Activated CD8-positive, alpha-beta memory T cell treated with anti-CD3 and anti-CD28 coated beads for 1 hour (primary cell): ENCODE data around the gene MAN1A2.
A peak's percentile ranks its signal among the peaks of the same experiment; 100 is the strongest.

Experiments used
- DNase-seq, 2 donors: peaks; one replicate each; pipeline ENCODE4 v3.0.0-alpha.2; 2020; ENCODE audit warnings: low read depth in 1 of 2; ENCODE audit errors: extremely low read depth in 1 of 2

The MAN1A2 gene

DNA sequence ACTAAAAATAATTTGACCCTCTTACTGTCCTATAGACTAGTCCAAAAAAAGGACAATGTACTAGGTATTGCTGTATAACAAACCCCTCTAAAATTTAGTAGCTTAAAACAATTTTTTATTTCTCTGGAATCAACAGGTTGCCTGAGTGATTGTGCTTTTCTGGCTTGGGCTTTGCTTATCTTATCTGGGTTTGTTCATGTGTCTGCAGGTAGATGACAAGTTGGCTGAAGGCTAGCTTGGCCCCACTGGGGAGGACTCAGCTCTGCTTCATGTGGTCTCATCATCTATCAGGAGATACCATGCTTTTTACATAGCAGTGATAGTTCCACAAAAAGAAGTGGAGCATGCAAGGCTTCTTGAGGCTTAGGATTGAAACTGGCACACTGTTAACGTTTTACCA lies 114.2 kb downstream of the MAN1A2 start:
- no peak for DNase-seq

- no peak for DNase-seq
These were observed 126.7 kb downstream of the MAN1A2 start for GRCh38 chr1:117493906-117494305.

DNA sequence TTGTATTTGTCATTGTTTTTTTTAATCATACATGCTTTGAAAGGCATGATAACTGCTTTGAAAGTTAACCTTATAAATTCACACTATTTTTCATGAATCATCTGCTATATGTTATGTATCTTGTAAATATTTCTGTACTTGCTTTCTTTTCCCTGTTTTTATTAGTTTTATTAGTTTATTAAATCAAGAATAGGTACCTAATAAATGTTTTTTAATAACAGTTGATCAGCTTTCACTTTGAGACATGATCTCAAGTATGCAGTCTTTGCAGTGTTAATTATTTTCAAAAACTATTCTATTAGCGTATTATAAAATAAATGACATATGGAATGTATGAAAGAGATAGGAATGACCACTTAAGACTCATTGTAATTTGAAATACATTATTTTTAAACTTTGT lies 127.8 kb downstream of the MAN1A2 start:
- no peak for DNase-seq

GRCh38 chr1:117499071-117499470 lies 131.8 kb downstream of the MAN1A2 start:
- no peak for DNase-seq

GRCh38 chr1:117500584-117500983 lies 133.3 kb downstream of the MAN1A2 start:
- DNase-seq, result no peak

- DNase-seq, result no peak
These were observed 134.0 kb downstream of the MAN1A2 start for GRCh38 chr1:117501281-117501680.

DNA sequence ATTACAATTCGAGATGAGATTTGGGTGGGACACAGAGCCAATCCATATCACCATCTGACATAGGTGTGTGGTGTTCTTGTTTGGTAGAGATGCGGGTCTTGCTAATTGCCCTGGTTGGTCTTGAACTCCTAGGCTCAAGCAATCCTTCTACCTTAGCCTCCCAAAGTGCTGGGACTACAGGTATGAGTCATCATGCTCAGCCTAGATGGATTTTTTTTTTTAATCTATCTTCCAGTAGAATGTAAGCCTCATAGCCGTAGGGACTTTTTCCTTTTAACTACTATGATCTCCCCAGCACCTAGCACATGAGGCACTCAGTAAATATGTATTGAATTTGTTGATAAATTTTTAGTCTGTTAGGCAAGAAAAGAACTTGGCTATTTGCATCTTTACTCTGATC lies 144.0 kb downstream of the MAN1A2 start:
- no peak for DNase-seq

DNA sequence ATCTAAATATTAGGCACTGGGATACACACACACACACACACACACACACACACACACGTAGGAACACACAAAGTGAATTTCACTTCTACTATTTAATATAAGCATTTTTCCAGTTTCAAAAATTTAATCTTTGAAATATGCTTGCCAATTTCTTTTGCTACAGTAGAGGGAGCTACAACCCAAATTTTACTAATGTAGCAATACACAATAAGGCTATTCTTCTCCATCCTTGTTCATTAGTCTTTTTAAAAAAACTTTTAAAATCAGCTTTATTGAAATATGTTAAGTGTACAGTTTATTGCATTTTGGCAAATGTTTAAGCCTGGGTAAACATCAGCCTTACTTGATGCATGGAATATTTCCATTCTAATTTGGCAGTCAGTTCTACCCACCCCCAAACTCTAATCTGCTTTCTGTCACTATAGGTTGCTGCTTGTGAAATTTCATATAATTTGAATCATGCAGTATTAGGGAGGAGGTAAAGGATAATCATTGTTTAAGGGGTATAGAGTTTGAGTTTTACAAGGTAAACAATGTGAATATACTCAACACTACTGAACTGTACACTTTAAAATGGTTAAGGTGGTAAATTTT lies 145.6 kb downstream of the MAN1A2 start:
- DNase-seq, result no peak

- no peak for DNase-seq
These were observed 155.9 kb downstream of the MAN1A2 start for GRCh38 chr1:117523111-117523510.

GRCh38 chr1:117527074-117527473 lies 159.8 kb downstream of the MAN1A2 start:
- DNase-seq, result no peak

- no peak for DNase-seq
These were observed 160.4 kb downstream of the MAN1A2 start for GRCh38 chr1:117527566-117528102.

- DNase-seq, result no peak
These were observed 162.4 kb downstream of the MAN1A2 start for GRCh38 chr1:117529683-117530082.

- no peak for DNase-seq
These were observed 164.0 kb downstream of the MAN1A2 start for GRCh38 chr1:117531222-117531621.

- peak in 1 of 2 donors; percentile 5 for DNase-seq
These were observed 167.8 kb downstream of the MAN1A2 start for GRCh38 chr1:117534995-117535467.

DNA sequence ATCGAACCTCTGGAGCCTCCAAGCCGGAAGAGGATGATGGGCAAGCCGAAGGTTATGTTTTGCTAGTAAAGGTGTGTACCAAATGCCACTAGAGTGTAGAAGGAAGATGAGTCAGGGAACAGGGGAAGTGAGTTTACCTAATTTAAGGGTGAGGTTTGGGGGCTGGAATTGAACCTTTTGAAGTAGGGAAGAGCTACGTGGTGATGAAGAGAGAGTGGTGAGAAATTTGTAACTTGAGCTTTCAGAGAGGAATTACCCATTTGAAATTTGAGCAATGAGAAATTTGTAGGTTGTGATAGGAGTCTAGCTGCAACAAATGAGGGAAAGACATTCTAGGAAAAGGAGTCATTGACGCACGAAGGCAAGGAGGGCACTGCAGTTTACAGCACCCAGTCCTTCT lies 168.6 kb downstream of the MAN1A2 start:
- no peak for DNase-seq

DNA sequence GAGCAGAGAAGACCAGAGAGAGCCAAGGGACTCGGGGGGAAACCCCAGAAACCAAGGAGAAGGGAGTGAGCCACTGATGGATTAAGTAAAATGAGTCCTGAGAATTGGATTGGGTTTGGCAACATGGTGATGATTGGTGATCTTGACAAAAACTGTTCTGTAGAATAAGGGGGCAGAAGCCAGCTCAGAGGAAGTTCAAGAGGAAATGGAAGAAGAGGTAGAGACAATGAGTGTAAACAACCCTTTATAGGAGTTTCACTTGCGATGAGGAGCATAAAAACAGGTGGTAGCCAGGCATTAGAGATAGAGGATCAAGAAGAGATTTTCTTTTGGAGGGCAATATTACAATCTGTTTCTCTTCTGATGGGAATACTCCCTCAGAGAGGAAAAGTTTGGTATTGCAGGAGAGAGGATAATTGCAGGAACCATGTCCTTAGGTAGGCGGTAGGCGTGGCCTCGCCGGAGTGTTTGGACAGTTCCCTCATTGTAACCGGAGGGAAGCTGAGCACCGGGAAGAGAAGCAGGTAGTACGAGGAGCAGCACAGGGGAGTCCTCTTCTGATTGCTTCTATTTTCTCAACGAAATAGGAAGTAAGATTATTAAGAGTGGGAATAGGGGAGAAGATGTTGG lies 170.2 kb downstream of the MAN1A2 start:
- DNase-seq, result no peak

GRCh38 chr1:117540532-117540931 lies 173.3 kb downstream of the MAN1A2 start:
- DNase-seq, result no peak

DNA sequence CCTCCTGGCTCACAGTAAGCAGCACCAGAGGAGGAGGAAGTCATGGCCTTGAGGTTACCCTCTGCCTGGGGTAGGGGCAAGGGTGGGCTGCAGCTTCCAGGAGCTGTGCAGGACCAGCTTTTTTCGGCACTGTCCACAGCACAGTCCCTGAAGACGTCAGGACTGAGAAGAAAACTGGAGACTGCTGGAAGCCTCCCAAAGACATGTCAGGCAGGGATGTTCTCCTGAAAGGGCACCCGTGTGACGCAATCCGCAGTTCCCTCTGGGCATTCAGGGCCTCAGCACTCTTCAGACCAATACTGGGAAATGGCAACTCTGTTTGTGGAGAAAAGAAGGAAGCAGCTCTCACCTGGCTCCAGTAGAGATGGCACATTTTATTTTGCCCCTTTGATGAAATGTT lies 173.8 kb downstream of the MAN1A2 start:
- no peak for DNase-seq

DNA sequence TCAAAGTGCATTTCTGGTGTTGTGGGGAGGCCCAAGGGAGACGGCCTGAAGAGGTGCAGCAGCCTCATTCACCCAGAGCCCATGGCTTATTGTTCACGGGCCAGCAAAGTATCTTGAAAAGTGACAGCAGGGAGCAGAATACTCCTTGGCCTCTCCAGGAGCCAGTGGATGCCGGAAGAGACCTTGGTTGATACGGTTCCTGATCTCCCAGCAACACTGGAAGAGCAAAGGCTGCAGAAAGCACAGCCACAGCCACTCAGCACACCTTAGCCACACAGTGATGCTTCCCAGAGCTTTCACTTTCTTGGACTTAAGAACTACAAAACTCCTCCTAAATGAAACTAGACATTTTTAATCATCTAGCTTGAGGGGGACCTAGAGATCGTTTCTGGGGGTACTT lies 174.3 kb downstream of the MAN1A2 start:
- DNase-seq, result no peak

- DNase-seq, result no peak
These were observed 177.4 kb downstream of the MAN1A2 start for GRCh38 chr1:117544509-117545109.

DNA sequence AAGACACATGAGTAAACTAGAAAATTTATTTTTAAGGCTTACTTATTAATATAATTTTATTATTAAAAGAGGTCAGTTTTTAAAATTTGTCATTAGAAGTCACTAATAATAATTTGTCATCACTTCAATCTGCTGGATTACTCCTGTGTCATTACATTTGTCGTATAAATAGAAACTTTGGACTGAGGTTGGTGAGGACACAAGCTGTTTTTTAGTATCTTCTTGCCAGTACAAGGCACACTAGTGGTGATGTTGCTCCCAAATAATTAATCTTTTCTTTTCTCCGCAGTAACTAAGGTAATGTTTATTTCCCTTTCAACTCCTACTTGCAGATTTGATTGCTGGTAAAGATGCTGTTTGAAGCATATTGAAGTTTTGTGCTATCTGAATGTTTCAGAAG lies 179.2 kb downstream of the MAN1A2 start:
- DNase-seq, result no peak

- DNase-seq, result no peak
These were observed 186.2 kb downstream of the MAN1A2 start for GRCh38 chr1:117553471-117553870.
